ENCODE results near the gene VCL.

Gene VCL

GRCh38 chr10:74160013-74160412 lies 162.1 kb downstream of the VCL start:
- no peak for DNase-seq

- DNase-seq: no peak
Observed at GRCh38 chr10:74163319-74164068, 165.6 kb downstream of the VCL start.

- DNase-seq: no peak
Observed at GRCh38 chr10:74164716-74165529, 167.0 kb downstream of the VCL start.

GRCh38 chr10:74165530-74165901 lies 167.6 kb downstream of the VCL start:
- DNase-seq: no peak

- no peak for DNase-seq
Observed at GRCh38 chr10:74167443-74167842, 169.5 kb downstream of the VCL start.

All from CD4-positive, alpha-beta T cell treated with Interleukin-12 subunit alpha and Interleukin-12 subunit beta, for 1 hour (primary cell).